ENCODE results near the gene PID1.

Gene PID1, protein sequence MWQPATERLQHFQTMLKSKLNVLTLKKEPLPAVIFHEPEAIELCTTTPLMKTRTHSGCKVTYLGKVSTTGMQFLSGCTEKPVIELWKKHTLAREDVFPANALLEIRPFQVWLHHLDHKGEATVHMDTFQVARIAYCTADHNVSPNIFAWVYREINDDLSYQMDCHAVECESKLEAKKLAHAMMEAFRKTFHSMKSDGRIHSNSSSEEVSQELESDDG

DNA sequence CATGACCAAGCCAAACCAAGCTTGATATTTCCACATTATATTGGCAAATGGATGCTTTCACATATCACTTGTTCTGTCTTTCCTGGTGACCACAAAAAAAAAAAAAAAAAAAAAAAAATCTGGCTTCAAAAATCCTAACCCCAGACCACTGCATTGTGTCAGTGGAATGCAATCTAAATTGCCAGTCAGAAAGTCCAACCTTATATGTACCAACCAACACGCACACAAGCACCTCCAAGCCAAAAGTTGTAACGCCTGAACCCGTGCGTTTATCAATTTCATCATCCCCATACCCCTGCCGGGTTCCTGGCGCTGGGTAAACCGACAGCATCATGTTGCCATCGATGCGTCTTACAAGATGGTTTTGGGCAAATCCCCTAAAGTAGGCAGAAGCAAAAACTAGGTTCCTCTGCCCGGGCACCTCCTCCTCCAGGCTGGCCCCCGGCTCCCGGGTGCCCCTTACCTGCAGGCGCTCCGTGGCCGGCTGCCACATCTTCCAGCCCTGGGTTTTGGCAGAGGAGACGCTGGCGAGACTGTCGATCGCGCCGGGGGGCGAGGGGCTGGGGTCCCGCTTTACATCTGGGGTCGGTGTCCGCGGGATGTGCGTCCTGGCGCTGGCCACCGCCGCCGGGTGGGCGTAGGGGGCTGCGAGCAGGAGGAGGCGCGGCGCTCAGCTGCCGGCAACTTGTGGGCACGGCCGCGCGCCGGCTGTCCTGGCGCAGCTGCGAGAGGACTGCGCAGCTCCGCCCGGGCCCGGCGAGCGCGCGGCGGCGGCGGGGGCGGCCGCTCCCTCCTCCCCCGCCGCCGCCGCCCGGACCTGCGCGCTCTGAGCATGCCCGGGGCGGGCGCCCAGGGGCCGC, at the start of gene PID1:
Gene PID1, minus strand, starts transcription at position 737 of the 860 bp plus-strand sequence. Its CDS starts 244 bp downstream, at position 493.
- no peak for DNase-seq

DNA sequence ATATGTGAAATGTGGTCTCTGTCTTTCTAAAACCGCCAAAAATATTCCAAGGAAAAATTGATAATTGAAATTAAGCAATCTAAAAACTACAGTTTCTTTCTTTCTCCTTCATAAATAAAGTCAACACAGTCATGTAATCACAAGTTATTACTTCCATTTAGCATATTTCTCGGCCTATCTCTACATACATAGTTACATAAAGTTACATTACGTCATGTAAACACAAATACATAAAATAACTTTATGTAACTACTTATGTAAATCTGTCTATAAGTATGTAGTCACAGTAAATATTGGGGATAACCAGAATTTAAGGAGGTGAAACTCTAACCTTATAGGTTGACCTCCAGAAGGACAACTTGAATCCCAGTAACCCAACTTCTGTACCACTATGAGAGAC, 48.5 kb upstream of the PID1 start:
- no peak for DNase-seq

DNA sequence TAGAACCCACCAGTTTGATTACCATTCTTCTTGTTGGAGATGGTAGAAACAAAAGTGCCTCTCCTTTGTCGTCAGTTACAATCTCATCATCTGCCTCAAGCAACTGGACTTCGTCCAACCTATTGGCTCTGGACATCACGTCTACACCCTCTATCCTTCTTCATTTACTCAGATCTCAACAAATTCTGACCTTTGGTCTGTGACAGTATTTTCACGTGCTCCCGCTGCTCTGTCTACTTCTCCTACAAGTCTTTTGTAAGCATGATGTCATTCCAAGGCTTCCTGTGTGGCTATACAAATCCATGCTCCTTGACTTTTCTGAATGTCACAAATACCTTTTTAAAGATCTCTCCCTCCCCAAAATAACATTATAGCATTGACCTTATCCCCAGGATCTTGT, 43.0 kb upstream of the PID1 start:
- DNase-seq = no peak

DNA sequence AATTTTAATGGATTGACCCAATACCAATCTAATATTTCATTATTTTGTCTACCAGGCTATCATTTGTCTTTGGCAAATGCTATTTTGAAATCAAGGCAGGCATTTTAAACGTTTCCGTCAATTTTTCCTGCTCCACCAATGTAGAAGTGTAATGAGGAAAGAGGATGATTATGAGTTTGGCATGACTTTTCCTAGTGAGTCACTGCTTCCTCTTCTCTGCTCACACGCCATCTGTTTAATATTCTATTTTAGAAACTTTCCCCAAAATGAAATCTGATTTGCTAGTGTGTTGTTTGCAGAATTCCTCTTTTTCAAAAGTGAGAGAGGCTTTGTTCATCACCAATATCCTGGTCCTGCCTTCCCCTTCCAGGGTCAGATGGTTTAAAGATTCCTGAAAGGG, 42.5 kb upstream of the PID1 start:
- DNase-seq = no peak

DNA sequence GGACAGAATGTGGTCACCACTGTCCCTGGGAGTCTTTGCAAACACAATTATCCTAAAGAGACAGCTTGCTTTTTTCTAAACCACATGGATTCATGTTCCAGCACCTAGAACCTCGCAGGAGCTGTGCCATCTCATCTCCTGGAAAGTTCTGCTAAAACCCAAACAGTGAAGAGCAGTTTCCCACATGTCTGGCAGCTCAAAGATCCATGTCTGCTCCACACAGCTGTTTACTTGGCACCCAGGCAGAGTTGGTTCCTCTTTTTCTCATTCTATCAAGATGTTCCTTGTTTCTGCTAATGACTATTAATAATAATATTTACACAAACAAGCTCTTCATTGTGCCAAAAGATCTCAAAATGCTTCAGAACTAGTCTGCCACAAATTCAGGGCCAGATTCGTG, 30.1 kb upstream of the PID1 start:
- no peak for DNase-seq

DNA sequence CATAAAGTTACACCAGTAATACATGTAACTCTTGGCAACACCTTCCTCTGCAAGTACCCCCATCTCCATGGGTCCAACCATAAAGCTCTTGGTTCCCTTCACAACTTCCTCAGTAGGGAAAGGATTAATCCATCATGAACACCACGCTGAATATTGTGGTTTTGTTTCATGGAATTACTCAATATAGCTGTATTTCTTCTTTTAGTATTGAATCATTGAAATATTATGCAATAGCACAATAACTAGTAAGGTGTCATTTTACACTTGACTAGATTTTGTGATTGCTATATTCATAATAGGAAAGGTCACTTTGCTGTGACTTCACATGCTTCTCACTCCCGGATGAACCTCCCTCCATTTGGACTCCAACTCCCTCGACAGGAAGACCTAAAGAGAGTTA, 29.7 kb upstream of the PID1 start:
- no peak for DNase-seq

DNA sequence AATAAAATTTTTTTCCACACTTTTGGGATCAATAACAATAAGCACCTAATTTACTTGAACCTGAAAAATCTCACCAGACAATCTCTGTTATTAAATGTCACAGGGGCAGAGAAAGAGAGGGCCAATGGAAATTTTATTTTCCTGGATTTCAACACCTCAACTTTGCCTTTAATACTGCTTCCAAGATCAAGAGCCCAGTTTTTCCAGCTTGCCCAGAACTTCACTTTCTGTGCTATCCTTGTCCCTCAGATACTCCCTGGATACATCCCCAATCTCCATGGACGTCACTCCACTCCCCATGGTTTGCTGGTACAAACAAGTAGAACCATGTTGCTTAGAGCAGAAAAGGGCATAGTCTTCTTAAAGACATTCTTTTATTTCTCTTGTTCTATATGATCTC, 29.3 kb upstream of the PID1 start:
- DNase-seq = no peak

DNA sequence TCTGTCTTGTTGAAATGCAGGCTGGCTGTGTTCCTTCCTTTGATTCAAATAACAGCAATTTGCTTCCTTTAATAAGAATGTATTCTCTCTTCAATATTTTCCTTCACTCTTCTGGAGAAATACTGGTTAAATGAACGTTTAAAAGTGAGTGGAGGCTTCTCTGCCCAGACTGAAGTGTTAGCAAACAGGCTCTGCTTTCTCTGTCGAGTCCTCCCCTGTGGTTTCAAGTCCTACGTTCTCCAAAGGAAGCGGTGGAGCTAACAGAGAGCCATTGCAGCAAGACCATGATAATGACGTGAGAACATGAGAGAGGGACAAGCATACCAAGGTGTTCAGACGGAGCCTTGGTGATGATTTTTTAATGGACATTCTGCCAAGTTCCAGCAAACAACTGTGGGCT, 26.2 kb upstream of the PID1 start:
- DNase-seq = no peak

DNA sequence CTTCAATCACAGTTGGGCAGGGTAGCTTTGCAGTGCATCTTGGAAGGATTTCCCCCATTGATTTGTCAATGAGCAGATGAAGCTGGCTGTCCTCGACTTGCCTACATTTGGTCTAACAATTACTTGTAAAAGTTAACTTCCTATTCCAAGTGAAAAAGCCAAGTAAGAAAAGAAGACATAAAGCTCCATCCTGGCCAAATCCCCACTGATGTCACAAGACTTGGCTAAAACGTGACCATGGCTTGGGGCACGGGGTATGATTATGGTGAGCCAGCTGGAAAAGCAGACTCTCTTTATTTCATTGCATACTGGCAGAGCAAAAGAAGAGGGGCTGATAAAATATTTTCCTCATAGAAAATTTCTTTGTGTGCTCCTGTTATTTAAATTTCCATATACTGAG, 25.4 kb upstream of the PID1 start:
- no peak for DNase-seq

DNA sequence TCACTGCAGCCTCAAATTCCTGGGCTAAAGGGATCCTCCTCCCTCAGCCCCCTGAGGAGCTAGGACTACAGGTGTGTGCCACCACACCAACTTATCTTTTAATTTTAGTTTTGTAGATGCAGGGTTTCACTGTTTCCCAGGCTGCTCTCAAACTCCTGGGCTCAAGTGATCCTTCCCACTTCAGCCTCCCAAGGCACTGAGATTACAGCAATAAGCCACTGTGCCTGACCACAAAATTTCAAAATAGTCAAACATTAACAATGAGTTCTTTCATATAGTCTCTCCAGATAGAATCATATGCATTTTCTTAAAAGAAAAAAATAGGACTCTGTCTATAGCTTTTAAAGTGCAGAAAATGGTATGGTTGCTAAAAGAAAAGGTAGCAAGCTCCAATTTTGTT, 24.9 kb upstream of the PID1 start:
- no peak for DNase-seq

DNA sequence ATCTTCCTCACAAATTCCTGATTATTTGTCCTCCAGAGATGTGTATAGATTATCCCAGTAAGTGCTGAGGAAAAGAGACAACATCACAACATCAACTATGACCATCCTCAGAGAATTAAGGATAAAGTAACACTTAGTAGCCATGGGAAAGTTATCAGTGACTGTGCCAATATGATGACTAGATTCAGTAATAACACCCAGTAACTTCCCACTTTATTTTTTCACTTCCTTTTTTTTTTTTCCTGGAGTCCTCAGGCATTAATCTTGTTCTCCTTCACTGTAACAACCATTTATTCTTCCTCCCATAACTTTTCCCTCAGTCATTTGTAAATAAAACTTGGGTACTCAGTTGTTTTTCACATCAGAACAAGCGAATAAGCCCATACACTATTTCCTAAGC, 16.7 kb upstream of the PID1 start:
- no peak for DNase-seq

DNA sequence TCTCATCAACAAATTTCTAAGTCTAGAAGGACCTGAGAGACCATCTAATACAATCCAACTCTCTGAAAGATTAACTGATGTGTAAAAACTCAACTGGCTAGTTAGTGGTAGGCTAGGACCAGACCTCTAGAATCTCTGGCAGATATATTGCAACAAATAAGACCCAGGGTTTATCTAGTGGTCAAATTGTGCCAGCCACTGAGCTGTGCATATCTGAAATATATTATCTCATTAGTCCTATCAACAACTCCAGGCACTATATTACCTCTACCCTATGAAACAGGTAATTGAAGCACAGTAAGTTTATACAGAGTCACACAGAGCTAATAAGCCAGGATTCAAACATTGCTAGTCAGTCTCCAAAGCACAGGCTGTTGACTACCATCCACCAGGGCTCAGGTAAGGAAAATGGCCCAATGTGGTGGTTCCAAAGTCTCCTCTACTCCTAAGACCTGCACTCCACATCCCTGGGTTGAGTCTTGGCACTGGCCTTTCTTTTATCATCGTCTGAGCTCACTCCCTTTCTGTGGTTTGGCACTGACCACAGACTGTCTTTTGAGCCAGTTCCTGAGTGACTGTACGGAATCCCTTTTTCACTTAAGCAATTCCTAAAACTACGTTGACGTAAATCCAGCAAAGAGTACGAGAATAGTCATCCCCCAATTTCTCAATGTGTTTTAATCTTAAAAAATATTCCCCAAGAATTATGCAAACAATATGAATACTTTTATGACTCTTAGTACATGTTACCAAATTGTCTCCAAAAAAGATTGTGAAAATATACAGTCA, 11.9 kb upstream of the PID1 start:
- no peak for DNase-seq

DNA sequence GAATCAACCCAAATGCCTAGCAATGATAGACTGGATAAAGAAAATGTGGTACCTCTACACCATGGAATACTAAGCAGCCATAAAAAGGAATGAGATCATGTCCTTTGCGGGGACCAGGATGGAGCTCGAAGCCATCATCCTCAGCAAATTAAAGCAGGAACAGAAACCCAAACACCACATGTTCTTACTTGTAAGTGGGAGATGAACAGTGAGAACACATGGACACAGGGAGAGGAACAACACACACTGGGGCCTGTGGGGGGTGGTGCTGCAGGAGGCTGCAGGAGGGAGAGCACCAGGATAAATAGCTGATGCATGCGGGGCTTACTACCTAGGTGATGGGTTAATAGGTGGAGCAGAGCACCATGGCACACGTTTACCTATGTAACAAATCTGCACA, 8.4 kb upstream of the PID1 start:
- no peak for DNase-seq

DNA sequence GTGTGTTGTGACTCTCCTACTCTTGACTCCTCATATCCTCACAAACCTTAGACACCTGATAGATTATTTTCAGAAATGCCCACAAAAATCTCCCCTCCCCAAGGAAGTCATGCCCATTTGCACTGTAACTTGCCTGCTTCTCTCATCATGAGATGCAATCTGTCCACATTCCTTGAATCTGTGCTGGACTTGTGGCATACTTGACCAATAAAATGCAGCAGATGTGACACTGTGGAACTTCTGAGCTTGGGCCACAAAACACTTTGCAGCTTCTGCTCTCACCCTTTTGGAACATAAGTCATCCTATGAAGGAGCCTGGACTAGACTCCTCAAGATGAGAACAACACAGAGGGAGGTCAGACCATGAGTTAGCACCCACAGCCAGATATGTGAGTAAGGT, 4.4 kb upstream of the PID1 start:
- no peak for DNase-seq

DNA sequence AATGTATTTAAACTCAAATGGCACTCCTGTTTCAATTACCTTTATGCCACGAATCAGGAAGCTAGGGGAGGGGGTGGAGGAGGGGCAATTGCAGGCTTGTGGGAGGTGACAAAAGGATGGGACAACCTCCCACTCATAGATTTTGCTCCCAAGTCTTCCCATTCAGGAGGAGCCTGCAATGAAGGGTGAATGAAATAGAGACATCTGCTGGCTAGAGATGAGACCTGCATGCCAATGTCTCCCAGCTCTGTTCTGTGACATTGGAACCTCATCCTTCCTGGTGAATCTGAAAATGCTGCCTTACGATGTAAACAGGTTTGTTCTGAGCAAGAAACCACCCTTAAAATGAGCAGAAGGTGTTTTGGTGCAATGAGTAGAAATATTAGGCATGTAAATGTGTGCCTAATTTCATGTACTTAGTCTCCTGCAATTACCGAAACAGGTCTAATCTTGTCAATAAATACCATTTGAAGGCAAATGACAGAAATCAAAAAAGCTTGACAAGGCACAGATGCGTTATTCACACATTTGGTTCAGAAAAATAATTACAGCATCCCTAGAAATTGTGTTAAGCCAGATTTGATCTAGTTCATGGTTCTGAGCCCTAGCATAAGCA, 2.7 kb upstream of the PID1 start:
- DNase-seq = no peak

DNA sequence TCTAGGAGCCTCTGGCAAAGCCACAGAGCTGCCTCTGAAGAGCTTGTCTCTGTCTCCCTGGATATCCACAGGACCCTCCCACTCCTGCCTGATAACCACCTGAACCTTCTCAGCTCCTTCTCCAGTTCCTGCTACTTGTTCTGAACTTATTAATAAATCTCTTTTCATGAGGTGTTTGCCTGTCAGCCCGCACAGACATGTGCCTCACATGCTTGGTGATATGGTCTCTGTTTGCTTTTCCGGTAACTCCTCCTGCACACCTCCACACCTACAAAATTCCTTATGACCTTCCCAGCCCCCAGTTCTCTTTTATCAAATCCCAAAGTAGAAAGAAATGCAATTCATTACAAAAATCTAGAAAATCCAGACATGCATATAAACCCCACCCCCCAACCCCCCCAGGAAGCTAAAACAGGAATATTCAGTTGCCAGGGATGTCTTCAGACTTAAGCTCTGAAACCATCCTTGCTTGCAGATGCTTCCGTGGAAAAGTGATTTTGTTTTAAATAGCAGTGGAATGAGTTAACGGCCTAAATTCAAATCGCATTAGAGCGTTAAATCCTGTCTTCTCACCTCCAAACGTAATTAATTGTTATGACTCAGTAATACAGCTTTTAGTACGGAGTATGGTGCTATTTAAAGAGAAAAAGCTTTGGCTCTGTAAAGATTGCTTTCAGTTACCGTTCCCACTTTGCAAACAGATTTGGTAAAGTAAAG, 2.1 kb upstream of the PID1 start:
- no peak for DNase-seq

DNA sequence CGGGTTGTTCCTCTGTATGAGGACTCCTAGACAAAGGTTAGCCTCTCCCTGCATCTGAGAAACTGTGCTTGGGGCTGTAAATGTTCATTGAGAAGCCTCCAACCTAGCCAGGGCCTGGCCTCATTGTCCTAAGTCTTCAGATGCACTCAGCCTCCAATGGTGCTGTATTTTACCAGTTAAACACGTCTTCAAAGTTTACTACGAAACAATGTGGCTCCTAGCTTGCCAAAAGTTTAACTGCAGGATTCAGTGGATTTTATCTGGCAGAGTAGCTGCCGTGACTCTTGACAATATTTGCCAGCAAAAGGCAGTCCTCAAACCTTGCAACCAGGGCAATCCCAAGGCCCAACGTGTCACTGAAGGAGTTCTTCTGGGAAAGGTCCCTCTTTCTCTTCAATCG, 1.1 kb downstream of the PID1 start:
- DNase-seq = no peak

DNA sequence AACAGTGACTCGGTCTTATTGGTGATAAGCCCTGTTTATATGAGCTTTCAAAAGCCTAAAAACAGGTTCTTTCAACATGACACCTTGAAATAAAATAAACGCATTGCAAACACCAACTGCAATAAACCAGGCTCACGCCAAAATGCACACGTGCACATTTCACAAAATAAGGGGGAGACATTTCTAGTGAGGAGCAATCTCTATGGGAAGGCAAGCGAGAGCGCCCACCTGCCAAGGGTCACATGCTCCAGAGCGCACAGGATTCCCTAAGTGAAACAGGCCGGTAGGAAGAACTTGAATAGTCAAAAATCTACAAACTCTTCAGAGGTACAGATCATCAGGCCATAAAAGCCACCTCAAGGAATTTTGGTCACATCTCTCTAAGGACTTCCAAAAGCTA, 1.9 kb downstream of the PID1 start:
- no peak for DNase-seq

DNA sequence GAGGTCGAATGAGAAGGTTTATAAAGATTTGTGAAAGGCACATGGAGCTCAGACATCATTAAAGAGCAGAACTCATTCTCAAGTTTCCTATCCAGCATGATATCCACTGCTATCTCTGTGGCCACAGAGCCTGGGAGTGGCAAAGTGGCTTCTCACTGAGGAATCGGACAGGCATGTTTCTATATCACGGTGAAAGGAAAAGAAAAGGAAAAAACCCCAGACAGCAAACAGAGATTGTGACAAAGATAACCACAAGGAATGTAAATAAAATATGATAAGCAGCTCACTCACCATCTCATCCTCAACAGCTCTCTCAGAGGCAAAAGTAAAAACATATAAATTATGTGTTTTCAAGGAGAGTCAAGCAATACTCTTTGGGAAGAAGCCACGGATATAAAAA, 2.5 kb downstream of the PID1 start:
- no peak for DNase-seq

DNA sequence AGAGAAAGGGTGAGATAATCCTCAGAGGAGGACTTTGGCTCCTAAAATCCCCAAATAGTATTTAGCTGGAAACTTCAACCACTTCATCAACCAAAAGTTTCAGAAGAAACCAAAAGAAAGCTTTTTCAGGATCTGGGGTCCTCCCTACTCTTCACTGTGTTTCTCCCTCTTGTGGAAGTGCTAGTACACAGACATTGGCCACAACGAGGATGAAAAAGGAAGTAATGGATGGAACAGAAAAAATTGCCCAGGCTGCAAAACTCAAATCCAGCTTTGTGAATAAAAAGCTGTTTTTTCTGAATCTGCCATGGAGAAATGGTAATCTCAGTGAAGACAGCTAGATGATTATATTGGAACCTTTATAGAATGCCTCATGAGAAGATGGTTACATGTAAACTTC, 4.0 kb downstream of the PID1 start:
- no peak for DNase-seq

DNA sequence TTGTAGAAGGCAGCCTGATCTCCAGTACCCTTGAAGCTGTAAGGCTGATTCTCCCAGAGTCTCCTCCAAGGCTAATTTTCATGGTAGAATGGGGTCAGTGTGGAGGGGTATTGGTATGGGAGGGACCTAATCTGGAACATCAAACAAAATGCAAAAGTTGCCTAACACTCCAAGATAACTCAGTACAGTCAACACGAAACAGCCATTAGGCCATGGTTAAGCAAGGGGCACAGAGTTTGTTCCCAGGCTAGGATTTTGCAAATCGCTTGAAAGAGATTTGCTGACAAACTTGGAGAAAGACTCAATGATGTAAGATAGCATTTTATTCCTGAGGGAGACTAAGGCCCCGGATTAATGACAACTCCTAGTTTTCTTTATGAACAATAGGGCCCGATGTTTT, 5.4 kb downstream of the PID1 start:
- DNase-seq = no peak

DNA sequence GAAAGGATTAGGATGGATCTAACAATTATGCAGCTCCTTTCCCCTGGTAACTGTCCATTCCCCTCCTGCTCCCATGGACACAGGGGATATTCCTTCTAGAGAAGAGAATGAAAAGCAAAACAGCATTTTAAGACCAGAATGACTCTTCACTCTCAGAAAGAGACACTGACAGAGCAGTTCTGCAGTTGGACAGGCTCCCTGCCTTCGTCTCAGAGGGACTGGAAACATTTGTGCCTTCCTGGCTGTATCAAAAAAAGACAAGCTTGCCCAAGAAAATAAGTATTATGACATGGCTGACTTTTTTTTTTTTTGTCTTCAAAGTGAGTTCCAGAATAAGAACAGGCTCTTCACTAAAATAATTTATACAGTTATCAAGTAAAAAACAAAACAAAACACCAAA, 9.5 kb downstream of the PID1 start:
- DNase-seq = no peak

DNA sequence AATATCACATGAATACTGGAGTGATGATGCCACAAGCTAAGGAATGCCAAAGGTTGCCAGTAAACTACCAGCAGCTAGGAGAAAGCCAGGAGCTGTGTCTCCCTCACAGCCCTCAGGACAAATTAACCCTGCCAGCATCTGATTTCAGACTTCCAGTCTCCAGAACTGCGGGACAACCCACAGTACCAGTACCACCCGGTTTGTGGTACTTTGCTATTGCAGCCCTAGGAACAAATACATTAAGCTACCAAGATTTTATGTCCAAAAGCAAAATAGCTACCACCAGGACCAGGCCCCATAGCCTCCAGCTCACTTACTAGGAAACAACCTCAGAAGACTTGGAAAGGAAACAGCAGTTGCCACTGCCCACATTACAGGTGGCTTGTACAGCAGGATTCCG, 10.0 kb downstream of the PID1 start:
- no peak for DNase-seq

Data from activated CD4-positive, CD25-positive, alpha-beta regulatory T cell (primary cell).